HEK293 (cell line): ENCODE measurements around the gene WNT9B.

Experiments used
- CTCF ChIP-seq: fragments of 450-650 bp; formaldehyde crosslinking; IDR thresholded peaks from 2 replicates; pipeline ENCODE4 v1.5.1; 2016; ENCODE audit warnings: missing biosample characterization, missing genetic modification characterization
- GLI4 ChIP-seq: fragments of 450-650 bp; formaldehyde crosslinking; IDR thresholded peaks from 2 replicates; pipeline ENCODE4 v1.5.1; 2016; ENCODE audit warnings: missing biosample characterization, missing genetic modification characterization
- KLF10 ChIP-seq: fragments of 450-650 bp; IDR thresholded peaks from 2 replicates; pipeline ENCODE4 v1.5.1; 2018; ENCODE audit warnings: missing biosample characterization, mild to moderate bottlenecking, missing genetic modification characterization
- PATZ1 ChIP-seq: fragments of 450-650 bp; formaldehyde crosslinking; IDR thresholded peaks from 2 replicates; pipeline ENCODE4 v1.5.1; 2016; ENCODE audit warnings: missing biosample characterization, missing genetic modification characterization
- PBX3 ChIP-seq: sonication (generic); formaldehyde crosslinking; IDR thresholded peaks from 2 replicates; pipeline ENCODE4 v1.8.1; 2022; ENCODE audit warnings: mild to moderate bottlenecking, moderate library complexity, missing genetic modification reagents
- ZNF239 ChIP-seq: fragments of 450-650 bp; formaldehyde crosslinking; IDR thresholded peaks from 2 replicates; pipeline ENCODE4 v1.5.1; 2016; ENCODE audit warnings: missing biosample characterization, missing genetic modification characterization
- ZNF544 ChIP-seq: fragments of 450-650 bp; formaldehyde crosslinking; IDR thresholded peaks from 2 replicates; pipeline ENCODE4 v1.5.0; 2017; ENCODE audit warnings: missing biosample characterization, missing genetic modification characterization
- ZNF549 ChIP-seq: fragments of 450-650 bp; IDR thresholded peaks from 2 replicates; pipeline ENCODE4 v1.5.1; 2018; ENCODE audit warnings: missing biosample characterization, missing genetic modification characterization, mild to moderate bottlenecking, inconsistent platforms, moderate library complexity
- ZNF610 ChIP-seq: fragments of 450-650 bp; formaldehyde crosslinking; IDR thresholded peaks from 2 replicates; pipeline ENCODE4 v1.5.1; 2016; ENCODE audit warnings: missing biosample characterization, missing genetic modification characterization, borderline replicate concordance
- ZNF621 ChIP-seq: fragments of 450-650 bp; formaldehyde crosslinking; IDR thresholded peaks from 2 replicates; pipeline ENCODE4 v1.5.1; 2017; ENCODE audit warnings: missing biosample characterization, missing genetic modification characterization
- ZNF654 ChIP-seq: fragments of 450-650 bp; formaldehyde crosslinking; IDR thresholded peaks from 2 replicates; pipeline ENCODE4 v1.5.1; 2016; ENCODE audit warnings: low read depth, missing biosample characterization, missing genetic modification characterization
- ZNF707 ChIP-seq: fragments of 450-650 bp; formaldehyde crosslinking; IDR thresholded peaks from 2 replicates; pipeline ENCODE4 v1.5.1; 2016; ENCODE audit warnings: missing biosample characterization, missing genetic modification characterization

GRCh38 chr17:46863383-46864121 is 12.2 kb downstream of the WNT9B start:
- TF ChIP-seq CTCF (tag by site-specific recombination) = no peak
- no peak for TF ChIP-seq GLI4 (tag by site-specific recombination)
- no peak for TF ChIP-seq KLF10
- no peak for TF ChIP-seq ZNF544 (tag by site-specific recombination)
- TF ChIP-seq PBX3 (CRISPR knock-in tag) = no peak
- no peak for TF ChIP-seq PATZ1 (tag by site-specific recombination)
- no peak for TF ChIP-seq ZNF707 (tag by site-specific recombination)
- TF ChIP-seq ZNF610 = no peak
- no peak for TF ChIP-seq ZNF549
- TF ChIP-seq ZNF239 (tag by site-specific recombination) = no peak
- TF ChIP-seq ZNF621 (tag by site-specific recombination) = no peak
- no peak for TF ChIP-seq ZNF654 (tag by site-specific recombination)
